WTC11 (cell line): ENCODE measurements around the gene PLPPR5. TPM values are rescaled to one million over a fixed set of nuclear protein-coding genes. Genes with fewer than 3 reads are reported as not detected.

Experiments used
- ATAC-seq: fragments of 200-7000 bp; cut with Tn5 transposase; 2 replicates; pipeline ENCODE4 v1.10.0; 2021; ENCODE audit warnings: mild to moderate bottlenecking, moderate library complexity
- CTCF ChIA-PET: fragments of 300-600 bp; sonication (Branson Sonifier 250); formaldehyde crosslinking; loops from one replicate; lab custom pipeline; 2021; ENCODE audit warnings: antibody characterized with exemption; lab: Charles Lee
- POLR2A ChIA-PET: fragments of 350-600 bp; sonication (Branson Sonifier 250); formaldehyde crosslinking; loops from one replicate; lab custom pipeline; 2021; ENCODE audit warnings: antibody characterized with exemption; lab: Charles Lee
- DNase-seq: peaks from one replicate; pipeline ENCODE4 v3.0.0; 2021; ENCODE audit warnings: low spot score
- H3K27ac Mint-ChIP-seq: 2 replicates; pipeline ENCODE4 v1.8.0; 2021; ENCODE audit warnings: mixed read lengths
- H3K27me3 Mint-ChIP-seq: 2 replicates; pipeline ENCODE4 v1.8.0; 2021; ENCODE audit warnings: low read depth, mild to moderate bottlenecking, moderate library complexity, mixed read lengths
- H3K36me3 Mint-ChIP-seq: 2 replicates; pipeline ENCODE4 v1.8.0; 2021; ENCODE audit warnings: mixed read lengths
- H3K4me1 Mint-ChIP-seq: 2 replicates; pipeline ENCODE4 v1.8.0; 2022; ENCODE audit warnings: mixed read lengths
- H3K4me3 Mint-ChIP-seq: 2 replicates; pipeline ENCODE4 v1.8.0; 2021; ENCODE audit warnings: mild to moderate bottlenecking, moderate library complexity, mixed read lengths
- H3K9me3 Mint-ChIP-seq: 2 replicates; pipeline ENCODE4 v1.8.0; 2021; ENCODE audit warnings: mixed read lengths
- ATF6 ChIP-seq: sonication (generic); formaldehyde crosslinking; IDR thresholded peaks from 2 replicates; pipeline ENCODE4 v1.8.1; 2023; ENCODE audit warnings: mild to moderate bottlenecking, missing genetic modification reagents
- CREB1 ChIP-seq: sonication (generic); formaldehyde crosslinking; IDR thresholded peaks from 2 replicates; pipeline ENCODE4 v1.8.0; 2023; ENCODE audit warnings: mild to moderate bottlenecking, missing genetic modification reagents
- ELF4 ChIP-seq: sonication (generic); formaldehyde crosslinking; IDR thresholded peaks from 2 replicates; pipeline ENCODE4 v1.8.1; 2022; ENCODE audit warnings: low read depth, mild to moderate bottlenecking, moderate library complexity, missing genetic modification reagents
- ETV6 ChIP-seq: sonication (generic); formaldehyde crosslinking; IDR thresholded peaks from 2 replicates; pipeline ENCODE4 v1.8.1; 2022; ENCODE audit warnings: mild to moderate bottlenecking, missing genetic modification reagents
- MLX ChIP-seq: sonication (generic); formaldehyde crosslinking; IDR thresholded peaks from 2 replicates; pipeline ENCODE4 v1.8.1; 2023; ENCODE audit warnings: mild to moderate bottlenecking, missing genetic modification reagents, moderate library complexity
- NFE2L1 ChIP-seq: sonication (generic); formaldehyde crosslinking; IDR thresholded peaks from 2 replicates; pipeline ENCODE4 v1.8.1; 2023; ENCODE audit warnings: missing genetic modification reagents
- NR2C2 ChIP-seq: sonication (generic); formaldehyde crosslinking; IDR thresholded peaks from 2 replicates; pipeline ENCODE4 v1.8.0; 2022; ENCODE audit warnings: mild to moderate bottlenecking, missing genetic modification reagents
- NR3C1 ChIP-seq: sonication (generic); formaldehyde crosslinking; conservative IDR thresholded peaks from 2 replicates; pipeline ENCODE4 v1.8.1; 2023; ENCODE audit warnings: low read depth, mild to moderate bottlenecking, missing genetic modification reagents
- OVOL2 ChIP-seq: fragments of 250-450 bp; sonication (Bioruptor Pico); IDR thresholded peaks from 2 replicates; pipeline ENCODE4 v1.9.0; 2021; ENCODE audit warnings: mild to moderate bottlenecking, borderline replicate concordance
- RELA ChIP-seq: sonication (generic); formaldehyde crosslinking; IDR thresholded peaks from 2 replicates; pipeline ENCODE4 v1.8.1; 2022; ENCODE audit warnings: missing genetic modification reagents, mild to moderate bottlenecking, borderline replicate concordance
- SP1 ChIP-seq: sonication (generic); formaldehyde crosslinking; conservative IDR thresholded peaks from 2 replicates; pipeline ENCODE4 v1.8.1; 2022; ENCODE audit warnings: missing genetic modification reagents
- TEAD1 ChIP-seq: sonication (generic); formaldehyde crosslinking; IDR thresholded peaks from 2 replicates; pipeline ENCODE4 v1.8.0; 2022; ENCODE audit warnings: mild to moderate bottlenecking, missing genetic modification reagents
- TEAD4 ChIP-seq: sonication (generic); formaldehyde crosslinking; IDR thresholded peaks from 2 replicates; pipeline ENCODE4 v1.8.0; 2022; ENCODE audit warnings: mild to moderate bottlenecking, missing genetic modification reagents
- USF1 ChIP-seq: sonication (generic); formaldehyde crosslinking; IDR thresholded peaks from 2 replicates; pipeline ENCODE4 v1.8.0; 2022; ENCODE audit warnings: mild to moderate bottlenecking, missing genetic modification reagents
- ZBTB21 ChIP-seq: sonication (generic); formaldehyde crosslinking; IDR thresholded peaks from 2 replicates; pipeline ENCODE4 v1.8.1; 2023; ENCODE audit warnings: mild to moderate bottlenecking, missing genetic modification reagents, borderline replicate concordance
- ZNF138 ChIP-seq: sonication (generic); formaldehyde crosslinking; conservative IDR thresholded peaks from 2 replicates; pipeline ENCODE4 v1.8.1; 2022; ENCODE audit warnings: mild to moderate bottlenecking, moderate library complexity, missing genetic modification reagents
- ZNF232 ChIP-seq: sonication (generic); formaldehyde crosslinking; IDR thresholded peaks from 2 replicates; pipeline ENCODE4 v1.8.0; 2022; ENCODE audit warnings: mild to moderate bottlenecking, missing genetic modification reagents
- ZNF281 ChIP-seq: sonication (generic); formaldehyde crosslinking; IDR thresholded peaks from 2 replicates; pipeline ENCODE4 v1.8.0; 2023; ENCODE audit warnings: mild to moderate bottlenecking, missing genetic modification reagents
- ZNF317 ChIP-seq: sonication (generic); formaldehyde crosslinking; IDR thresholded peaks from 2 replicates; pipeline ENCODE4 v1.8.1; 2023; ENCODE audit warnings: low read depth, mild to moderate bottlenecking, moderate library complexity, missing genetic modification reagents, borderline replicate concordance
- ZNF423 ChIP-seq: fragments of 250-450 bp; sonication (Bioruptor Pico); IDR thresholded peaks from 2 replicates; pipeline ENCODE4 v2.1.2; 2022; ENCODE audit warnings: mild to moderate bottlenecking, moderate library complexity
- ZNF532 ChIP-seq: fragments of 250-450 bp; sonication (Bioruptor Pico); IDR thresholded peaks from 2 replicates; pipeline ENCODE4 v1.9.0; 2021; ENCODE audit warnings: mild to moderate bottlenecking, borderline replicate concordance
- total RNA-seq: library from RNA; stranded (reverse); gene quantifications from 3 replicates; pipeline ENCODE4 v1.2.3, GENCODE V29; 2021

The PLPPR5 gene
- total RNA-seq, 1 experiment from 2014 or later, result 1.6 TPM

- CTCF ChIA-PET, result no interaction called here
- Mint-ChIP-seq H3K27ac (no peak overlapping the region), H3K4me3 (no peak overlapping the region)
- TF ChIP-seq OVOL2 (no peak), ZNF138 (CRISPR knock-in tag) (no peak), RELA (no peak), NR3C1 (CRISPR knock-in tag) (no peak), ZNF281 (no peak), ATF6 (CRISPR knock-in tag) (no peak), USF1 (CRISPR knock-in tag) (no peak), ZNF317 (CRISPR knock-in tag) (no peak), TEAD1 (no peak), TEAD4 (CRISPR knock-in tag) (no peak), ZNF532 (CRISPR knock-in tag) (no peak), ZBTB21 (CRISPR knock-in tag) (no peak), ZNF232 (no peak), ELF4 (CRISPR knock-in tag) (no peak)
- TF ChIP-seq, all 79 proteins: peak for 0
- Mint-ChIP-seq H3K4me1 (no peaks in the 10 kb centered on the region), H3K36me3 (0 out of 2 replicates have a peak, but pooled peaks cover 3% of the 10 kb centered on the region), H3K9me3 (peaks cover 13% of the 10 kb centered on the region), H3K27me3 (no peaks in the 10 kb centered on the region)
- no peak for DNase-seq
- POLR2A ChIA-PET, result no interaction called here
- ATAC-seq, result no peak
These were observed 107.2 kb downstream of the PLPPR5 start for GRCh38 chr1:98897479-98897878.

GRCh38 chr1:98896711-98897445 lies 107.8 kb downstream of the PLPPR5 start:
- TF ChIP-seq ZNF281 (no peak), ZNF317 (CRISPR knock-in tag) (no peak), SP1 (no peak), ETV6 (CRISPR knock-in tag) (no peak), NR2C2 (CRISPR knock-in tag) (no peak), CREB1 (CRISPR knock-in tag) (no peak), ZNF423 (CRISPR knock-in tag) (no peak), NFE2L1 (CRISPR knock-in tag) (no peak), MLX (CRISPR knock-in tag) (no peak)
- Mint-ChIP-seq H3K4me1 (no peaks in the 10 kb centered on the region), H3K36me3 (0 out of 2 replicates have a peak, but pooled peaks cover 3% of the 10 kb centered on the region), H3K9me3 (peaks cover 13% of the 10 kb centered on the region), H3K27me3 (no peaks in the 10 kb centered on the region), H3K27ac (no peak overlapping the region), H3K4me3 (no peak overlapping the region)
- POLR2A ChIA-PET, result no interaction called here
- ATAC-seq, result no peak
- CTCF ChIA-PET, result no interaction called here
- DNase-seq, result no peak
